ENCODE measurements around the gene LGALS3.

LGALS3 gene

DNA sequence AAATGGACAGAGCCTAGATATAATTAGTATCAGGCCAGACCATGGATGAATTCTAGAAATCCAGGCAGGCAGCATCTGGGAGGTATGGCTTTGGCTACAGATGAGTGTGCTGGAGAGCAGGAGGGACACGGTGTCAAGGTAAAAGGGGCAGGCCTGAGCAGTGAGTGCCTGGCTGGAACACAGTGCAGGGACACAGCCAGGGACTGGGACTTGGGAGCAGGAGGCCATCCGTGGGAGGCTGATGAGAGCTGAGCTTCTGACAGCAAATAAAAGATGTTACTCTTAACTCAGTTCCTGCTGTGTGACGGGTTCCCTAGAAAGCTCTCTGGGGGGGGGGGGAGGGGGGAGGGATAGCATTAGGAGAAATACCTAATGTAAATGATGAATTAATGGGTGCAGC lies 13.6 kb upstream of the LGALS3 start:
- no peak for DNase-seq

DNA sequence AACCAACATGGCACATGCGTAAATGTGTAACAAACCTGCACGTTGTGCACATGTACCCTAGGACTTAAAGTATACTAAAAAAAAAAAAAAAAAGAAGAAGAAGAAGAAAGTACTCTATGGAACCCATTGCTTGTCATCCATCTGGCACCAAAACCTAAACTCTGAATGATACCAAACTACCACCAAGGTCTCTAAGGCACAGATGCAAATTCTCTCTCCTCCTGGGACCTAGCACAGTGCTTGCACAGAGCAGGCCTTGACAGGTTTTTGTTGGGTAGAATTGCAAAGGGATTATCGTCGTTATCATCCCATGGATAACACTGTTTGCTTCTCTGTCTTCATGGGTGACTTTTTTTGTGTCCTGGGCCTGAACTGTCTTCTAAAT lies 13.2 kb upstream of the LGALS3 start:
- no peak for DNase-seq

DNA sequence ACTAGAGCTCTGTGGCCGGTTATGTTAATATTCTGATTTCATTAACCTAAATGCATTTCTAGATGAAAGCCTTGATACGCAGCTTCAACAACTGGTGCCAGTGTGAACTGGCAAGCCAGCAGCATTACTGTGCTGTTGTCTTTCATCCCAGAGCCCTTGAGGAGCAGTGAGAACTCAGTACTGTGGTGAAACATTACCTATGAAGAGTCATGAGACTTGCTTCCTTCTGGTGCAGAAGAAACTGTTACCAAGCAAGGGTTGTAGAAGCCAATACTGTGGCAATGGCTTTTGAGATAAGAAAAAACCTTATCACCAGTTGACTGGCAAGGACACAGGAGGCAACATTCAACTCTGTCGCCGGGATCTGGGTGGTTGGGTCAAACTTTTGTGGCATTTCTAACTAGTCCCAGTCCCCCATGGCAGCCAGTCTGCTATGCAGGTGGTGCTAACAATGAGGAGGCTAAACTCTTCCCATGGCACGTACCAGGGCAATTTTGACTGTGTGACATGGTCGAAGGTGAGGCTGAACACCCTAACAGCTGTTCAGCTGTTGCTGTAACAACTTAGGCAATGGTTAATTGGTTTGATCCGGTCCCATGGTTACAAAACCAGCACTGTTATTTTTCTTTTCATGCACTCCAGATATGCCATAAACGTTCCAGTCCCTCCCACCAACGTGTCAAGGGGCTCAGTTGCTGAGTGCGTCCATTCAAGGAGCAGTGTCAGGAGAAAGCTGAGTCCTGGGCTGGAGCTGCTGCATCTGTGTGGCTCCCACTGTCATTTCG lies 12.6 kb upstream of the LGALS3 start:
- DNase-seq, result no peak

DNA sequence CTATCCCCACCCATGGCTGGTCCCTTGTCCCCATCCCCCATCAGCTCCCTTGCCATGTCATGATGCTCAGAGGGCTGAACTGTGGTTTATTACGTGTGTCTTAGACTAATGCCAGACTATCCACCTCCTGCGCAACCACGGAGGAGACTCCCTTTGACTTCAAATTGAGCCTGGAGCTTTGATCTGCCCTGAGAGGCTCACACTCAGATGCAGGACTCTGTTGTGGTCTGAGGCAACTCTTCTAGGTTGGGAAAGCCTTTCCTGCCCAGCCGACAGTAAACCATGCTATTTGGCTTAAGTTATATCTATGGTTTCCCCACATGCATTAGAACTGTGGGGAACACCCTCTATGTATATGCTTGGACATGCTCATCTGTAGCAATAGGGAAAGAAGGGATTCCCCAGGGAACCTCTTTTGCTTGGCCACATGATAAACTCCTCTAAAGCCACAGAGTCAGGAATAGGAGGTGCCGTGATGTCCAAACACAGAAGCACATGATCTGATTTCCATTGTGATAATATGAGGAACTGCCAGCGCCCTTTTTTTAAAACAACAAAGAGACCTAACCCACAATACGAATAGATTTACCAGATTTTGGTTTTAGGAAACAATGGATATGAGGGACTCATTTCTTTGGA lies 11.1 kb upstream of the LGALS3 start:
- no peak for DNase-seq

DNA sequence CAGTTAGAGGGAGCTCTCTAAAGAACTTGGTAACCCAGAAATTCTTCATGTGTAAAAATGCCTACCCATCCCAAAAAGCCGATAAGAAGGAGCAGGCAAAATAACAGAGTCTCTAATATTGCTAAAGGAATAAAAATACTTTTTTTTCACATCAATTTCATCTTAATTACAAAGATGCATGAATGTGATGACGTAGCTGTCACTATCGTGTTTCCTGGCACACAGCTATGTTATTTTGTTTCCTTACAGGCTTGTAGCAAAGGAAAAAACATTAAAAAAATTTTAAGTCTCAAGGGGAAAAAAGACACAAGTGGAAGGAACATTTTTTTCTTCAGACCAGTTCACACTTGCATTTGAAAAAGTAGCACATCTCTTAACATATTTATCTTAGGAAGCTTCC lies 10.3 kb upstream of the LGALS3 start:
- no peak for DNase-seq

DNA sequence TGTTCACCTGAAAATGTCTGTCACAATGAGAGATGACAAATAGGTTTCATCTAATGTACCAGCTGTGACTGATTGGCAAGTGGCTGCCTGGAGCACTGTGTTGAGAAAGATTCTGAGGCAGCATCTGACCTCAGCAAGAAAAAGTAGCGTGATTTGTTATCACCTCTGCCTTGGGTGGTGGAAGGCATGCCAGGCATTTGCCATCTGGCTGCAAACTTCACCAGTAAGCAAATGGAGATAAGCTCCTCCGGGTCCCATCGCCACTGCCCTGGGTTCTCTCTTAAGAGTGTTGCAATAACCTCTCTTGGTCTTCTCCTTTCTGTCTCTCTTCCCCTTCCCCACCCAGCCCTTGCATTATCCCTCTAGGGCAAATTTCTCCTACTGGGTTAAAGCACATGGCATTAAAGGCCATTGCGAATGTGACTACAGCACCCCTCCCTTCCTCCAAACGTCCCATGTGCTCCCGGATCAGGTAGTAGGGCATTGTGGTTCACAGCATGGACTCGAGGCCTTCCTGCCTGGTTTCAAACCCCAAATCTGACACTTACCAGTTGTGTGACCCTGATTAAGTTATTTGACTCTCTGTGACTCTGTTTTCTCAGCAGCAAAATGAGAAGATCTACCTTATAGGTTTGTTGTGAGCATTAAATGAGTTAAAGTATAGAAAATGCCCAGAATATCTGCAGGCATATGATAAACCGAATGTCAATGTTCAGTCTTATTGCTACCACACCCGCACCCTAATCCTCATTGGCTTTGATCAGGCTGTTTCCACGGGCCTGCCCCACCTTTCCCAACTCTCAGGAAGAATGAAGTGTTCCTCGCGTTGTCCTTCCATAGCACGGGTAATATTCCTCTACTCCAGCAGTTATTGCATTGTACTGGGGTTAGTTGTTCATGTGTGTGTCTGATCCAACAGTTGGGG lies 8.2 kb upstream of the LGALS3 start:
- no peak for DNase-seq

DNA sequence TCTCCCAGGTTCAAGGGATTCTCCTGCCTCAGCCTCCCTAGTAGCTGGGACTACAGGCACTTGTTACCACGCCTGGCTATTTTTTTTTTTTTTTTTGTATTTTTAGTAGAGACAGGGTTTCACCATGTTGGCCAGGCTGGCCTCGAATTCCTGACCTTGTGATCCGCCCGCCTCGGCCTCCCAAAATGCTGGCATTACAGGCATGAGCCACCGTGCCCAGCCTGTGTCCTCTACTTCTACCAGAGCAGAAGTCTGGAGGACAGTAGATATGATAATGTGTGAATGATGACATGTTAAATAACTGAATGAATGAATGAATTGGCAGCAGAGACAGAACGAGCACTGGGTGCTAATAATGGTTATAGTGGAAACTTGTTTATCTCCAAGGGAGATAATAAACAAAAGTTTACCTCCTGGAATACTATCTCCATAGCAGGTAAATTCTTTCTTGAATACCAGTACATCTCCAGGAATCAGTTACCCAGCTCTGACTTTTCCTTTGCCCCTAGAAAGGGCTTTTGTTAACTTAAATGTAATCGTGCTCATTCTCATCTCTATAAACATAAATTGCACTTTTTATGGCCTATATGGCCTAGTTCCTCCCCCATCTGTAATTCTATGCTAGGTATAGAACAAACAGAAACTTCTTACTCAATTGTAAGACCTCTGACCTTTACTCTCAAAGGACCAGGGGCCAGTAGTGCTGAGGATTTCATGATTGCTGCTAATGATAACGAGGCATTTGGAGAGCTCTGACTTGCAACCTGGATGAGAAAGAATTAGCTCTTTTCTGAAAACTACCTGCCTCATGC lies 7.2 kb upstream of the LGALS3 start:
- DNase-seq, result no peak

DNA sequence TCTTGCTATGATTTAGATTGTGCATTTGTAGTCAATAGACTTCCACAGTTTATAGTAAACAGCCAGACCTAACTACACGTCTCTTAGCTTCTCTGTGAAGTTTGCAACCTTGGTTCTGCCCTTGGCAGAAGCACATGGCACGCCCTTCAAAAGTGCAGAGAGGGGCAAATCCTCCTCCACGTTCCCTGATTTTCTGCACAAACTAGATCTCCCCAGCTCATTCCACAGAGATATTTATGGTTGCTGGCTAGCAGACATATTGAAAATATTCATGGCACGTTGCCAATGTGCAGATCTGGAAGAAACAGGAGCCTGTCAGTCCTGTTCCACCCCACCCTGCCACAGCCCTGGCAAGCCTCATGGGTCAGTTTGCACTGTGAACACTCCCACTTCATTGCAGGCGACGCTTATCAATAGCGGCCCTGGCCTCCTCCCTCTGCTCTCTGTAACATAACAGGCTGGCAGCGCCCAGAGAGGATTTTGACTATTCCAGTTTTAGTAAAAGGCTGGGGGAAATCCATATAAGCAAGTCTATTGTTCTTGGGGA lies 6.5 kb upstream of the LGALS3 start:
- no peak for DNase-seq

DNA sequence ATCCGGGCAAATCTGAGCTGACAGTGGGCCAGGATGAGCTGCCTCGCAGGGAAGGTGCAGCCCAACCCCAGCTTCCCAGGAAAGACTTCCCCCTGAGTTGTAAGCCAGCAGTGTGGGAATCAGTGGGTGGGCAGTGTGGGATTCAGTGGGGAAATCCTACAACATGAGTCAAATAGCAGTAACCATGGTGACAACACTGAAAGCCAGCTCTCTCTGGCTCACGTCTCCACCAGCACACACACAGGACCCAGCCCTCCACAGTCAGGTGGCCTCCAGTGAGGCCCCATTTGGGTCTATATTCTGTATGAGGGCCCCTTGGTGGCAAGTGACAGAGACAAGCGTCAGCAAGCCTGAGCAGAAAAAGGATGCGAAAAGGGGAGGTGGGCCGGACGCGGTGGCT lies 6.0 kb upstream of the LGALS3 start:
- no peak for DNase-seq

DNA sequence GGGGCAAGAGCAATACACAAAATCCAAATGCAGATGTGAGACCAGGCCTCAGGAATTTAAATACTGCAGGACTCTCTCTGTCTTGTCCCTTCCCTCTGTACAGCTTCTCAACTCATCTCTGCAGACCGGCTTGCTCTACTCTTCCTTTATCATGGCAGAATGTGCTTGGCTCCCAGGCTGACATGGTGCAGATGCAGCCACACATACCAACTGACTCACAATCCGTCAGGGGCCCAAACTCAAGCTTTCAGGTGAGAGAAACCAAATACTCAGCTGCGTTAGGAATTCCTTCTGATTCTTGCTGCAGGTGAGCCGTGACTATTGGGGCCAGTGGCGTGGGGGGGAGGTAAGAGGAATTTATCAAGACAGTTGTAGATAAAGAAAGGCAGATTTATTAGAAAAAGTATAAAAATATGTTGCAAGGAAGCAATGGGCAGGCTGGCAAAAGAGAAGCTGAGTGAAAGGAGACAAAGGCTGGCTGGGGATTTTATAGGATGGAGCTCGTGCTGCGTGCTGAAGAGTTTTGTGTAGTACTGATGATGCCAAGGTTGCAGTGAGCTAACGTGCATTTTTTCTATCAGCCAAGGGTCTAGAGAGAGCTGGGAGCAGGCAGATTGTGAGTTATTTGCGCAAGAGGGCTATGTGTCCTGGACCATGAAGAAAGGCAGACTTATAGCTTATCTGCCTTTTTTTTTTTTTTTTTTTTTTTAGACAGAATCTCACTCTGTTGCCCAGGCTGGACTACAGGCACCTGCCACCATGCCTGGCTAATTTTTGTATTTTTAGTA lies 5.0 kb upstream of the LGALS3 start:
- DNase-seq, result no peak

DNA sequence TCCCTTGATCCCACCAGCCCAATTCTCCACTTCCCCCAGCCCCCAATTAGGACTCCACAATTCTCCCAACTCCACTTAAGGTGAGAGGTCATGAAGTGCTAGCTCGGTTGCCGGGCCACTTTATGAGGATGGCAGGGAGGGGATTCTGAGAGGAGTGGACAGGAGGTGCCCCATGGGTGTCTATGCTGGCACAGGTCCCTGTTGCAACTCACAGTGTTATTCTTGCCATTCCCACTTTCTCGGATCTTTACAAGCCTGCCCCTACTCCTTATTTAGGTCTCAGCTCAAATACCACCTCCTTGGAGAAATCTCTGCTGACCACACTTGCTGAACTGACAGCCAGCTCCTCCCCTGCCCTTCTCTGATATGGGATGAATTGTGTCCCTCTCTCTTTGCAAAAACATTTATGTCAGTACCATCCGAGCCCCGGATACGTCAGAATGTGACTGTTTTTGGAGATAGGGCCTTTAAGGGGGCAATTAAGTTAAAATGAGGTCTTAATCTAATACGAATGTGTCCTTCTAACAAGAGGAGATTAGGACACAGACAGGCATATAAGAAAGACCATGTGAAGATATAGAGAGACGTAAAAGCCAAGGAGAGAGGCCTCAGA lies 4.2 kb upstream of the LGALS3 start:
- no peak for DNase-seq

DNA sequence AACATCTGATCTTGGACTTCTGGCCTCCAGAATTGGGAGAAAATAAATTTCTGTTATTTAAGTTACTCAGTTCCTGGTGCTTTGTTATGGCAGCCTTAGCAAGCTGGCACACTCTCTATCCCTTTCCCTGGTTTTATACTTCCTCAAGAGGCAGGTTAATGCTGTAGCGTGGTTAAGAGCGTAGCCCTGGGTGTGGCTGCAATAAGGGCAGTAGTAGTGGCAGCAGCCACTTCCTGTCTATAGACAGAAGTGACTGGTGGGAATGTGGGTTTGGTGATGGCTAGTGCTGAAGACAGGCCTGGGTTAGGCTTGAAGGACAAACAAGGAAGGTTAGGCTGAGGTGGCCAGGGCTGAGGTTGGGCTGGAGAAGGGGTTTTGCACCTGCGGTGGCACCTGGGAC lies 3.6 kb upstream of the LGALS3 start:
- DNase-seq, result peak; percentile 14

DNA sequence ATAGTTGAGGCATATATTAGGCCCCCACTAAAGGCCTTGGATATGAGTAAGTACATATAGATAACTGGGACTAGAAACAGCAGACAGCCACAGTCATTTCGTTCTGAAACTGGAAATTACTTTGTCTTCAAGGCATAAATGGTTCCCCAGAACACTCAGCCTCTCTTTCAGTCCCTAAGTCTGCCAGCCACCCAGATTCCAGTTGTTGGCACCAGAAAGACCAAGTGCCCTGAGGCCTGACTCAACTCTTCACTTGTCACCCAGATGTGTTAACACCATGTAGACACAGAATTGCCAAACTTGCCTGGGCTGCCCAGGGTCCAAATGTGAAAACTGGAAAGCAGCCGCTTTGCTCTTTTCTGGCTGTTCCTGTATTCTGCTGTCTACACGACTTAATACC lies 3.0 kb upstream of the LGALS3 start:
- no peak for DNase-seq

DNA sequence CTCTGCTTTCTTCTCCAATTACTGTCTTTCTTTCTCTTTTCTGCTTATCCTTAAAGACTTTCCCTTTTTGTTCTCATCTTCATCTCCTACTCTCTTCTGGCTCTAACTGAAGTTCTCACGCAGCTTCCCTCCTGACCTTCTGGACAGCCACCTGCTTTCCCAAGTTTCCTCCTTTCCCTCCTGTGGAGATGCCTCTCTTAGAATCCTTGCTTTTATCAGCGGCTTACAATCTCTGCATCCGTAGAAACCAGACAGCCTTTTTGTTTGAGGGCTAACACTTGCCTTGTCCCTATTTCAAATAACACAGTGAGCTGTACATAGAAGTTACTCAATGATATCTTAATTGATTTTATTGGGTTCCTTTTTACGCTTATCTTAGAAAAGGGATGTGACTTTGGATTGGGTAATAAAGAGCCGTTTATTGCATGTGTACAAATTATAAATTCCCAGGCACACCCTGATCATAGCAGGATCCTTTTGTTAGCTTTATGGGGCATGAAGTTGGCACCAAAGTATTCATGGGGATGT lies 2.1 kb upstream of the LGALS3 start:
- DNase-seq, result no peak

DNA sequence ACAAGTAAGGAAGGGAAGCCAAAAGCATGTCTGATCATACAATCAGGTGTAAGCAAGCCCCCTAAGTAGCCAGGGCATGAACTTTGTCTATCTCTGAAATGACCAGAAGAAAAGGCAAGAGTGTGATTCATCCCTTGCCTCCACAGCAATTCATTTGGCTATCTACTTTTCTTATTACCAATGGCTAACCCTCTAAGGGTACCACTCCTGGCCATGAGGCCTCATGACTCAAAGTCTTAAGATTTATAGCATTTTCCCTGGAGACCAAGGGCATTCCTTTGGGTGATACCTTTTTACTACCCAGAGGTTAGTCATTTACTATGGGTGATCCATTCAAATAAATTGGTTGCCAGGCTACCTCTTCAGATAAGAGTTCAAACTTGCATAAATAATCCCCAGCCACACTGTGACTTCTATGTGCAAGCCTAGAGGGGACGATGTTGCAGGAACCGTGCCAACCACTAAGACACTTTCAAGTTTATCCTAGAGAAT lies 1.5 kb upstream of the LGALS3 start:
- DNase-seq, result no peak

DNA sequence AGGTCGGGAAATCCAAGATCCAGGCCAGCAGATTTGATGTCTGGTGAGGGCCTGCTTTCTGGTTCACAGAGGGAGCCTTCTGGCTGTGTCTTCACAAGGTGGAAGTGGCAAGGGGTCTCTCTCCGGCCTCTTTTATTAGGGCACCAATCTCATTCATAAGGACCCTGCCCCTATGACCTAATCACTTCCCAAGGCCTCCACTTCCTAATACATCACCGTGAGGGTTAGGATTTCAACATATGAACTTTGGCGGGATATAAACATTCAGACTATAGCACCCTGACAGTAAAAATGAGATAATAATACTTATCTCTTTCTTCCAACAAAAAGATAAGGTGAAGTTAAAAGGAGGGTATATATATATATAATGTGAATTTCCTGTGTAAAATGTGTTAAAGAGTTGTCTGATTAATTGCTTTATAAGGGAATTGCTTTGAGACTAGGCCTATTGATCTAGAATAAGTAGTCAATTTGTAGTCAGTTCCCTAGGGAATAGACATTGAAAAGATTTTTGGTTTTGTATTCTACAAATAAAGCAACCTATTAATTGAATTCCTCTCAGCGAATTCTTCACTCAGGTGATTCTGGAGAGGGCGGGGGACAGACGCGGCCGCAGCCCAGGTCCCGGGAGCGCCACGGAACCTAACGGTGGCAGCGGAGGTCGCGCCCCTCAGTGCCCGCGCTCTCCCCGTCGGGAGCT lies 516 bp upstream of the LGALS3 start:
- no peak for DNase-seq

DNA sequence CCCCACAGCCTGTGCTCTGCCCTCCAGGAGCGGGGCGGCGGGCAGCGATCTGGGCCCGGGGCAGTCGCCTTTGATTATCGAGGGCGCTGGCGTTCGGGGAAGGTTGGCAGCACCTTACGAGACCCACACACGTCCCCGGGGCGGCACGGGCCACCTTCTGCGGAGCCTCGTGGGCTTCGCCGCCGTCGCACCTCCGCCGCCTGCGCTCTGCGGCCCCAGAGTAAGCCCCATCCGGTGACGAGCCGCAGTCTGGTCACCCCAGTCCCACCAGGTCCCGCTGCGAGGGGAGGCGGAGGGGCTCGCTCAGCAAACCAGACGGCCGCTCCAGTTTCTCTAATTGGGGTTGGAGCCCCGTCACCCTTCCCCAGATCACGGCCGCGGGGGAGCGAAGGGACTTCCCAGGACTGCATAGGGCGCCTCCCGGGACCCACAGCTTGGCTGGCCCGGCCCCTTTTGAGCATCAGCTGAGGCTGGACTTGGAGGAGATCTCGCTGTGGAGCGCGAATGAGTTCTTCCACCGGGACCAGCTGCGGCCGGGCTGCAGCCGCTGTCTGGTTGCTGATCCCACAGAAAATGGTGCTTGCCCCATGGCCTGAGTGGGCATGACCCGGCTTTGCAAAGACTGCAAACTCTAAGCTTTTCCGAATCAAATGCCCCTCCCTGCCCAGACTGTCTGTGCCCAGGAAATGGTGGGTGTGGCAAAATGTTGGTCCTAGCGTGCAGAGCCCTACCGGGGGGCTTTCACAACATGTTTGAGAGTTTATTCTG lies 560 bp downstream of the LGALS3 start:
- DNase-seq, result peak; percentile 50

DNA sequence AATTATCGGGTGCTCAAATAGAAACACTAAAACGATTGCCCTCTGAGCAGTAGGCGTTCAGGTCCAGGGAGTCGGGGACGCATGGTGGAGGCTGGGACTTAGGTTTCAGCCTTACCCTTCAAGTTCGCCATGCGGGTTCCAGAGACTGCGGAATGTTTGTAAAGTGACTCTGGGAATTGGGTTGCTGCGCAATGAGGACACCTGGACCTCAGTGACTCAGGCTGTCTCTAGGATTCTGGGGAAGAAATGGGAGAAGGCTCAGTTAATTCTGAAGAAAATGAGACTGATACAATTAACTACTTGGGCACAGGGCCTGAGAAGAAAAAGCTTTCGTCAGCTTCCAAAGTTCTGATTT lies 1.1 kb downstream of the LGALS3 start:
- no peak for DNase-seq

DNA sequence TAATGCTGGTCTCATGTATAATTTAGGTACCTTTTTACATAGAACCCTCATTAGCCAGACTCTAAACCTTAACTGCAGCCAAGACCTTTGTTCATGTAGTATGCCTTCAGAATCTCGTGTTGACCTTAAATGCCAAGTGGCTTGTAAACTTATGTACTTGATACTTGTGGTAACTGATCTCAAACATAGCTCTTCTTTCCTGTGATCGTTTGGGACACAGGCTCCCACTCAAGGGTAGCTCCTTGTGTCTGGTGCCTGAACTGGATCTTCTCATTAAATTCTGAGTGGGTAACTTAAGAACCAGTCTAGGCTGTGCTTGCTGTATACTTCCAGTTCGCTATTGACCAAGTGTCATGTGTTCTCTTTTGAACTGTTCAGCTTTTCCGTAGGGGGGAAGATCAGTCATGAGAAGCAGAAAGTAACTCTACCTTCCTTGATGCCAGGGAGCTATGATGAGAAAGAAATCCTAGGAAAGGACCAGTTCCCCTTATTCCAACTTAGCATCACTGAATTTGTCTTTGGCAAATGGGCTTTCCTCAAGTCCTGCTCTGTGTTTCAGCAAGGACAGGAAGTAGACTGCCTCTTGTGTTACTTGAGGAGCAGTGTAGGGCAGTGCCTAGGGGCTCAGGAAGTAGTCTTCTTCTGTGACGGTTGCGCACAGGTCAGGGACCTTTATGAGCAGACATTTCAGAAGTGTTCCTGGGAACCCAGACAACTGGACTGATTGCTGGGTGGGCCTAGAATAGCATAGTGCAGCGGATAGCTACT lies 2.5 kb downstream of the LGALS3 start:
- DNase-seq, result peak; percentile 12

Data from CD4-positive, alpha-beta T cell treated with Interleukin-17A for 4 hours (primary cell).